Measurements from ENCODE around the gene P2RX5.
A peak's percentile ranks its signal among the peaks of the same experiment; 100 is the strongest.

Gene P2RX5

DNA sequence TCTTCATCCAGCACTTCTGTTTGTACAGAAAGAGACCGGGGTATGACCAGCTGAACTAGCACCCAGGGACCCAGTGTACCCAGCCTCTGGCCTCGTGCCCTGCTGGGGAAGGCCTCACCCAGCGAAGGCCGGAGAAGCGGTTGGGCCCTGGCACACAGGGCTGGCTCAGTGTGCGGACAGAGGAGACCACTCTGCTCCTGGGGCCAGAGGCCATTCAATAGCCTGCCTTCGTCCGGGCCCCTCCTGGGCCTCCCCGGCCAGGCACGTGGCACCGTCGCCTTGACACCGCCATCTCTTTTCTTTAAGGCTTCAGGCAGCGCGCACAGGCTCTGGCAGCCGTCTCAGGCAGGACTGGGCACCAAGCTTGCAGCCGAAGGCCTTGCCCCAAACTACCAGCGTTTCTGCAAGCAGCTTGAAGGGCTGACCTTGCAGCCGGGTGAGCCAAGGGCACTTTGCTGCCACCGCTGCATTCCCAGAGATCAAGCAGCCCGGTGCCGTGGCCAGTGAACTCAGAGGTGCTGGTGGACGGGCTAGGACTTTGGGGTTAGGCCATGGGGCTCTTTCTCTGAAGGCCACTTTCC lies 35.6 kb downstream of the P2RX5 start:
- in situ Hi-C loops (cut with HindIII; ENCODE audit: low sequenced_read_pairs): no loop called here
- no peak overlapping the region for H3K4me3 ChIP-seq (ENCODE audit: low read depth, low read length)
- TF ChIP-seq, protein P1, sequence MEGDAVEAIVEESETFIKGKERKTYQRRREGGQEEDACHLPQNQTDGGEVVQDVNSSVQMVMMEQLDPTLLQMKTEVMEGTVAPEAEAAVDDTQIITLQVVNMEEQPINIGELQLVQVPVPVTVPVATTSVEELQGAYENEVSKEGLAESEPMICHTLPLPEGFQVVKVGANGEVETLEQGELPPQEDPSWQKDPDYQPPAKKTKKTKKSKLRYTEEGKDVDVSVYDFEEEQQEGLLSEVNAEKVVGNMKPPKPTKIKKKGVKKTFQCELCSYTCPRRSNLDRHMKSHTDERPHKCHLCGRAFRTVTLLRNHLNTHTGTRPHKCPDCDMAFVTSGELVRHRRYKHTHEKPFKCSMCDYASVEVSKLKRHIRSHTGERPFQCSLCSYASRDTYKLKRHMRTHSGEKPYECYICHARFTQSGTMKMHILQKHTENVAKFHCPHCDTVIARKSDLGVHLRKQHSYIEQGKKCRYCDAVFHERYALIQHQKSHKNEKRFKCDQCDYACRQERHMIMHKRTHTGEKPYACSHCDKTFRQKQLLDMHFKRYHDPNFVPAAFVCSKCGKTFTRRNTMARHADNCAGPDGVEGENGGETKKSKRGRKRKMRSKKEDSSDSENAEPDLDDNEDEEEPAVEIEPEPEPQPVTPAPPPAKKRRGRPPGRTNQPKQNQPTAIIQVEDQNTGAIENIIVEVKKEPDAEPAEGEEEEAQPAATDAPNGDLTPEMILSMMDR (IDR thresholded peaks at IDR 0.05; ENCODE audit: low read depth, low read length, missing control alignments): no peak
- no peak for DNase-seq (ENCODE audit: low read depth)

DNA sequence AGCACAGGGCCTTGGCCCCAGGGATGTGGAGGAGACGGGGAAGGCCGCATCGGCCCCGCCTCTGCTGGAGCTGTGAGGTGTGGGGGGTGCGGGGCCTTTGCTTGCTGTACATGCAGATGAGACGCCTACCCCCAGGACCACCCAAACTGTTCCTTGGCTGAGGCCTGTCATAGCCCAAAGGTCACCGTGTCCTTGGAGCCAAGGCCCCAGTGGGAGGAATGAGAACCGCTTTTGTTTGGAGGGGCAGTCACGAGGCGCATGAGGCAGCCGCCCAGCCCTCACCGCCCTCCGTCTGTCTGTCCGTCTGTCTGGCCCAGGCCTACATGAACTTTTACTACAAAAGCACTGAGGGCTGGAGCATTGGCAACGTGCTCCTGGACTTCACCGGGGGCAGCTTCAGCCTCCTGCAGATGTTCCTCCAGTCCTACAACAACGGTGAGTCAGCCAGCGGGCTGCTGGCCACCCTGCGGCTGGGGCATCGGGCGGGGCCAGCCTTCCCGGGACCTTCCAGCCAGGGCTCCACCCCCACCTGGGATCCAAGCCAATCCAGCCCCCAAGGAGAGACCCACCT lies 36.3 kb downstream of the P2RX5 start:
- H3K4me3 ChIP-seq (ENCODE audit: low read depth, low read length): no peak overlapping the region
- peak; percentile 81 for DNase-seq (ENCODE audit: low read depth)
- in situ Hi-C loops (cut with HindIII; ENCODE audit: low sequenced_read_pairs): no loop called here
- TF ChIP-seq, protein P1 (IDR thresholded peaks at IDR 0.05; ENCODE audit: low read depth, low read length, missing control alignments): peak; percentile 10

DNA sequence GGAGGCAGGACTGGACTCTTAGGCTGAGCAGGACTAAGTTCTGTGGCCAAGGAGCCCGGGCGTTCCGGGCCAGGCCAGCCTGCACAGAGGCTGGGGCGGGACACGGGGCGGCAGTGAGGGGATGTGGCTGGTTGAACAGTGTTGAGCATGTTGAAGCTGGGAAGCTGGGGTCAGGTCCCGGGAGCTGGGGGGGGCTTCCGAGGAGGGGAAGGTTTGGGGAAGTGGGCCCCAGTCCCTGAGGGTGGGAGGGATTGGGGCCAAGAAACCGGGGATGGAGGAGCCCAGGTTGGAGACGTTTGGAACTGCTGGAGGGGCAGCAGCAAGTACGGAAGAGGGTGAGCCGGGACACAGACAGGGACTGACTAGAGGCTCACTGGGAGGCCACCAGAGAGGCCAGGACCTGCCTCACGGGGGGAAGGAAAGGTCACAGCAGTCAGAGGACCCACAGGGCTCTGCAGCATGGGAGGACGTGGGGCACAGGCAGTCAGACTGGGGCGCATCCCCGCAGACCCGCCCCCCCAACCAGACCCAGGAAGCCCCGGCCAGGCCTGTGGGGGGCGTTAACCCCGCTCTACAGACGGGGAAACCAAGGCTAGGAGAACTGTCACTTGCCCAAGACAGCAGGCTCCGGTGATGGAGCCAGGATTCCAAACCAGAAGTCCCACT lies 37.0 kb downstream of the P2RX5 start:
- in situ Hi-C loops (cut with HindIII; ENCODE audit: low sequenced_read_pairs): no loop called here
- TF ChIP-seq, protein P1 (IDR thresholded peaks at IDR 0.05; ENCODE audit: low read depth, low read length, missing control alignments): no peak
- no peak overlapping the region for H3K4me3 ChIP-seq (ENCODE audit: low read depth, low read length)
- DNase-seq (ENCODE audit: low read depth): no peak

DNA sequence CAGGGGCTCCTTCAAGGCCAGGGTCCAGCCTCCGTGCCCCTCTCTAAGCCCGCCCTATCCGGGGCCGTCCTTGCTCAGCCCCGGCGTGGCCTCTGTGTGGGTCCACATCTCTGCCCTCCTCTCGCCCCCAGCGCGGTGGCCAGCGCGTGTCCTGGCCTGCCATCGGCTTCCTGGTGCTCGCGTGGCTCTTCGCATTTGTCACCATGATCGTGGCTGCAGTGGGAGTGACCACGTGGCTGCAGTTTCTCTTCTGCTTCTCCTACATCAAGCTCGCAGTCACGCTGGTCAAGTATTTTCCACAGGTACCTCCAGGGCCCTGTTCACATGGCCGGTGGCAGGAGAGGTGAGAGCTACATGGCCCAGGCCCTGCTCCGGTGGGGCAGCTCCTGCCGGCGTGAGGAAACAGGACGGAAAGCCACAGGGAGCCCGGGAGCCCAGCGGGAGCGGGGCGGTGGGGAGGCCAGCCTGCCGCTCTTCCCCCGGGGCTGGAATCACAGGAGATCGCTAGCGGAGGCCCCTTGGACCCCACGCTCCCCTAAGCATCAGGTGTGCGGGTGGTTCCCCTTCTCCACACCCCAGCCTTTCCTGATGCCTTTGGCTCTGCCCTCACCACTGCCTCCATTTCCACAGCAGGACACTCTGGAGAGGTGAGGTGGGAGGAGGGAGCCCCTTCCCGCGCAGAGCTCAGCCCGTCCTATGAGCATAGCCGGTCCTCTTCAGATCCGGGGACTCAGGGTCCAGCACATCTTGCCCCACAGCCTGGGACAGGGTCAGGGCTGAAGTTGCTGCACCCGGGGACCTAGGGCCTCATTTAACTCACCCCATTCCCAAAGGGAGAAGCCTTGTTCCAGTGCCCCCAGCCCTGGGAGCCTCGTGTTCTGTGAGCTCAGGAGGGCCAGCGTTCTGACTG lies 37.8 kb downstream of the P2RX5 start:
- in situ Hi-C loops (cut with HindIII; ENCODE audit: low sequenced_read_pairs): no loop called here
- no peak for DNase-seq (ENCODE audit: low read depth)
- TF ChIP-seq, protein P1 (IDR thresholded peaks at IDR 0.05; ENCODE audit: low read depth, low read length, missing control alignments): no peak
- H3K4me3 ChIP-seq (ENCODE audit: low read depth, low read length): no peak overlapping the region

DNA sequence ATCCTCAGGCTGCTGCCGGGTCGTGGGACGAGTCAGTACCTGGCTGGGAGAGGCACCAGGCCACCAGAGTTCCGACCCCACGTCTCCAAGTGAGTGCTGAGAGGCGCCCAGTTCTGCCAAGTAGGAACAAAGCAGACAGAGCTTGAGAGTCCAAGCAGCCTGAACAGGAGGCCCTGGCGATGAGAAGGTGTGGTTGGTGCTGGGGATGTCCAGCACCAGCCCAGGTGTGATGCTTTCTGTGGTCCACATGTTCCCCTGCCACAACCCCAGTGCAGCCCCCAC lies 38.4 kb downstream of the P2RX5 start:
- TF ChIP-seq, protein P1 (IDR thresholded peaks at IDR 0.05; ENCODE audit: low read depth, low read length, missing control alignments): no peak
- in situ Hi-C loops (cut with HindIII; ENCODE audit: low sequenced_read_pairs): no loop called here
- no peak overlapping the region for H3K4me3 ChIP-seq (ENCODE audit: low read depth, low read length)
- no peak for DNase-seq (ENCODE audit: low read depth)

DNA sequence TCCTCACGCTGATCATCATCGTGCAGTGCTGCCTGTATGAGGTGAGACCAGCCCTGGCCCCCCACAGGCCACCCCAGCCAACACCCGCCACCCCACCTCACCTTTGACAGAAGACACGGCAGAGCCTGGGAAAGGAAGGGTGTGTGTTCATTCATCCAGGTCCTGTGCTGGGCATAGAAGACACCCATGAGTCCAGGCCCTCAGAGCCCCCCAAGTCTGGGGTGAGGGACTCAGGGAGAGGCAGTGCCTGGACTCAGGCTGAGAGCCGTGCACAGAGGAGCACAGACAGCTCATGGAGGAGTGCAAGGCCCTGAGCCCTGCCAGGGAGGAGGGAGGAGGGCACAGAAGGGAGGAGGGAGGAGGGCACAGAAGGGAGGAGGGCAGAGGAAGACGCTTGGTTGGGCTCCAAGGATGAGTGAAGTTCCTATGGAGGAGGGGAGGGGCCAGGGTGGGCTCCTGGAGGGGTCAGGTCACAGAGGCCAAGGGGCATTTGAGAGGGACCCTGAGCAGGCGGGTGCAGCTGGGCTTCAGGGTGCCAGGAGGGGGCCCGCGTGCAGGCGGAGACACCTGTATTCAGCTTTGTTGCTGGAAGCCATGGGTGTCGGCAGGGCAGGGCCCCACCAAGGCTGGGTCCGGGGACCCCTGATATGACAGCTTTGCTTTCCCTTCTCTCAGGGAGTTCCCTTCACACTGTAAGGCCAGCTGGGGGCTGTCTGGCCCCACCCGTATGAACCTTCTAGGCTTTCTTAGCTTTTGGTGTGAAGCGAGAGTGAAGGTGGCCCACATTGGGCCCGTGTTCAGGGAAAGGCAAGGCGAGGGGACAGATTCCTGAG lies 39.0 kb downstream of the P2RX5 start:
- DNase-seq (ENCODE audit: low read depth): no peak
- in situ Hi-C loops (cut with HindIII; ENCODE audit: low sequenced_read_pairs): no loop called here
- TF ChIP-seq, protein P1 (IDR thresholded peaks at IDR 0.05; ENCODE audit: low read depth, low read length, missing control alignments): no peak
- no peak overlapping the region for H3K4me3 ChIP-seq (ENCODE audit: low read depth, low read length)

All from astrocyte of the cerebellum (primary cell).